Measurements from ENCODE around the gene PPM1H.
"Not testable (repeated sequence)": the region's sequence is repeated elsewhere in the genome, so short reads cannot be mapped to it uniquely, and the experiment has no call there.

Gene PPM1H

GRCh38 chr12:62668782-62669181 lies 266.2 kb downstream of the PPM1H start:
- DNase-seq, result peak; percentile 85

- DNase-seq, result not testable (repeated sequence)
These were observed 270.0 kb downstream of the PPM1H start for GRCh38 chr12:62664951-62665350.

GRCh38 chr12:62660756-62661155 lies 274.2 kb downstream of the PPM1H start:
- DNase-seq, result no peak

- DNase-seq, result peak; percentile 52
These were observed 275.3 kb downstream of the PPM1H start for GRCh38 chr12:62659453-62660295.

GRCh38 chr12:62658910-62659309 lies 276.0 kb downstream of the PPM1H start:
- DNase-seq, result no peak

- DNase-seq, result no peak
These were observed 277.7 kb downstream of the PPM1H start for GRCh38 chr12:62657363-62657632.

- peak; percentile 33 for DNase-seq
These were observed 278.2 kb downstream of the PPM1H start for GRCh38 chr12:62656591-62657362.

GRCh38 chr12:62655666-62656151 lies 279.2 kb downstream of the PPM1H start:
- DNase-seq, result peak; percentile 95

GRCh38 chr12:62654326-62655241 lies 280.4 kb downstream of the PPM1H start:
- DNase-seq, result no peak

GRCh38 chr12:62653740-62654139 lies 281.2 kb downstream of the PPM1H start:
- DNase-seq, result peak; percentile 88

- DNase-seq, result no peak
These were observed 281.6 kb downstream of the PPM1H start for GRCh38 chr12:62653304-62653703.

GRCh38 chr12:62651138-62651537 lies 283.8 kb downstream of the PPM1H start:
- no peak for DNase-seq

- DNase-seq, result no peak
These were observed 285.4 kb downstream of the PPM1H start for GRCh38 chr12:62649412-62650138.

GRCh38 chr12:62647586-62647985 lies 287.4 kb downstream of the PPM1H start:
- DNase-seq, result no peak

GRCh38 chr12:62646566-62646965 lies 288.4 kb downstream of the PPM1H start:
- no peak for DNase-seq

GRCh38 chr12:62643486-62643885 lies 291.5 kb downstream of the PPM1H start:
- no peak for DNase-seq

- DNase-seq, result no peak
These were observed 292.5 kb downstream of the PPM1H start for GRCh38 chr12:62642486-62642885.

- DNase-seq, result no peak
These were observed 294.0 kb downstream of the PPM1H start for GRCh38 chr12:62640910-62641448.

GRCh38 chr12:62637679-62638078 lies 297.3 kb downstream of the PPM1H start:
- no peak for DNase-seq

GRCh38 chr12:62635649-62636048 lies 299.3 kb downstream of the PPM1H start:
- DNase-seq, result peak; percentile 24

GRCh38 chr12:62632411-62632918 lies 302.5 kb downstream of the PPM1H start:
- peak; percentile 85 for DNase-seq

All from NCI-H69 (cell line).